Measurements from ENCODE around the gene IGLL1. TPM values are rescaled to one million over a fixed set of nuclear protein-coding genes. Genes with fewer than 3 reads are reported as not detected.

Gene IGLL1
- total and polyA plus RNA-seq, 3 experiments from 2014 or later, result not detected

- no peaks in the 10 kb centered on the region for H3K27me3 ChIP-seq (ENCODE audit: insufficient read depth, low read length, poor library complexity, severe bottlenecking)
- no peaks in the 10 kb centered on the region for H3K36me3 ChIP-seq (ENCODE audit: insufficient read depth, low read length)
- no peak for DNase-seq
- H3K9me3 ChIP-seq (ENCODE audit: low read length), result no peaks in the 10 kb centered on the region
- H3K27me3 Mint-ChIP-seq, result no peaks in the 10 kb centered on the region
- ChIA-PET POLR2A (no interaction called here), CTCF (no interaction called here)
- H3K4me1 ChIP-seq (ENCODE audit: insufficient read depth, low read length), result no peaks in the 10 kb centered on the region
- peaks cover 8 to 19% (median 10%) of the 10 kb centered on the region in 3 donors for H3K36me3 Mint-ChIP-seq
- no peak overlapping the region for H3K4me3 ChIP-seq (ENCODE audit: low read length)
- no peaks in the 10 kb centered on the region for H3K4me1 Mint-ChIP-seq
- H3K9me3 Mint-ChIP-seq, result no peaks in the 10 kb centered on the region
- H3K4me3 Mint-ChIP-seq, result no peak overlapping the region
- no peak overlapping the region for H3K27ac ChIP-seq (ENCODE audit: low read depth, low read length)
- H3K27ac Mint-ChIP-seq, result peak overlapping the region in 1 of 8 donors; percentile 27
These were observed 33.3 kb upstream of the IGLL1 start for GRCh38 chr22:23613193-23613972.

- no peak overlapping the region for H3K4me3 Mint-ChIP-seq
- Histone ChIP-seq H3K27me3 (ENCODE audit: insufficient read depth, low read length, poor library complexity, severe bottlenecking) (no peaks in the 10 kb centered on the region), H3K27ac (ENCODE audit: low read depth, low read length) (no peak overlapping the region), H3K4me1 (ENCODE audit: insufficient read depth, low read length) (no peaks in the 10 kb centered on the region), H3K4me3 (ENCODE audit: low read length) (no peak overlapping the region), H3K36me3 (ENCODE audit: insufficient read depth, low read length) (no peaks in the 10 kb centered on the region), H3K9me3 (ENCODE audit: low read length) (no peaks in the 10 kb centered on the region)
- H3K4me1 Mint-ChIP-seq, result no peaks in the 10 kb centered on the region
- H3K27ac Mint-ChIP-seq, result no peak overlapping the region
- peaks cover 3 to 16% (median 4%) of the 10 kb centered on the region in 3 donors for H3K36me3 Mint-ChIP-seq
- no peak for DNase-seq
- H3K9me3 Mint-ChIP-seq, result no peaks in the 10 kb centered on the region
- H3K27me3 Mint-ChIP-seq, result no peaks in the 10 kb centered on the region
- POLR2A ChIA-PET, result no interaction called here
- CTCF ChIA-PET, result no interaction called here
These were observed 30.1 kb upstream of the IGLL1 start for GRCh38 chr22:23609983-23610781.

DNA sequence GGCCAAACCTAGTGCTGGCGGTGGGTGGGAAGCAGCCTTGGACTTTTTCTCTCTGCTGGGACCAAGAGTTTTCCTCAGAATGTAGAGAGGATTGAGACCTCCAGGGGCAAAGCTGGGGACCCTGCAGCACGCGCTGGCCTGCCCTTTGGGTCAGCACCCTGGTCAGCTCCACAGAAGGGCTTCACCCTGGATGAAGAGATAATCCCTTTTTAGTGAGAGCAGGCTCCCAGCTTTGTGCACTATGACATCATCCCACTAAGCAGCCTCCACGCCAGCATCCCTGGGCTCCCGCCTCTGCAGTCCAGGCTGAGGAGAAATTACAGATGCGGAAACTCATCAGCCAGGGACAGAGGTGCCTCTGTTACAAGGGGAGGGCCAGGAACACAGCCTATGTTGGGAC is 28.5 kb upstream of the IGLL1 start:
- no peak for DNase-seq
- Histone ChIP-seq H3K27ac (ENCODE audit: low read depth, low read length) (no peak overlapping the region), H3K36me3 (ENCODE audit: insufficient read depth, low read length) (no peaks in the 10 kb centered on the region), H3K27me3 (ENCODE audit: insufficient read depth, low read length, poor library complexity, severe bottlenecking) (no peaks in the 10 kb centered on the region), H3K9me3 (ENCODE audit: low read length) (no peaks in the 10 kb centered on the region), H3K4me1 (ENCODE audit: insufficient read depth, low read length) (no peaks in the 10 kb centered on the region), H3K4me3 (ENCODE audit: low read length) (no peak overlapping the region)
- H3K4me1 Mint-ChIP-seq, result no peaks in the 10 kb centered on the region
- no peaks in the 10 kb centered on the region for H3K9me3 Mint-ChIP-seq
- H3K27ac Mint-ChIP-seq, result no peak overlapping the region
- ChIA-PET CTCF (interaction anchor here (1.2 kb wide), 1 partner anchor 17 kb away, joined by 4 read pairs; no protein-coding TSS in a partner anchor), POLR2A (no interaction called here)
- H3K4me3 Mint-ChIP-seq, result no peak overlapping the region
- peaks cover 0 to 3% of the 10 kb centered on the region in 2 donors for H3K27me3 Mint-ChIP-seq
- peaks cover 0 to 10% (median 4%) of the 10 kb centered on the region in 3 donors for H3K36me3 Mint-ChIP-seq

GRCh38 chr22:23606204-23607131 is 26.4 kb upstream of the IGLL1 start:
- POLR2A ChIA-PET, result no interaction called here
- H3K27me3 Mint-ChIP-seq, result peaks cover 0 to 3% of the 10 kb centered on the region in 2 donors

GRCh38 chr22:23604939-23605712 is 25.0 kb upstream of the IGLL1 start:
- Mint-ChIP-seq H3K4me1 (no peaks in the 10 kb centered on the region), H3K9me3 (no peaks in the 10 kb centered on the region), H3K4me3 (no peak overlapping the region), H3K36me3 (peaks cover 0 to 3% (median 0%) of the 10 kb centered on the region in 3 donors), H3K27ac (no peak overlapping the region), H3K27me3 (peaks cover 0 to 3% of the 10 kb centered on the region in 2 donors)
- Histone ChIP-seq H3K4me3 (ENCODE audit: low read length) (no peak overlapping the region), H3K4me1 (ENCODE audit: insufficient read depth, low read length) (no peaks in the 10 kb centered on the region), H3K27me3 (ENCODE audit: insufficient read depth, low read length, poor library complexity, severe bottlenecking) (no peaks in the 10 kb centered on the region), H3K27ac (ENCODE audit: low read depth, low read length) (no peak overlapping the region), H3K9me3 (ENCODE audit: low read length) (no peaks in the 10 kb centered on the region), H3K36me3 (ENCODE audit: insufficient read depth, low read length) (no peaks in the 10 kb centered on the region)
- no peak for DNase-seq
- CTCF ChIA-PET, result no interaction called here
- POLR2A ChIA-PET, result no interaction called here

More at GRCh38 chr22:23606204-23607131, 26.4 kb upstream of the IGLL1 start:
- H3K9me3 Mint-ChIP-seq, result no peaks in the 10 kb centered on the region
- Histone ChIP-seq H3K9me3 (ENCODE audit: low read length) (no peaks in the 10 kb centered on the region), H3K27ac (ENCODE audit: low read depth, low read length) (no peak overlapping the region), H3K4me1 (ENCODE audit: insufficient read depth, low read length) (no peaks in the 10 kb centered on the region), H3K36me3 (ENCODE audit: insufficient read depth, low read length) (no peaks in the 10 kb centered on the region), H3K4me3 (ENCODE audit: low read length) (no peak overlapping the region), H3K27me3 (ENCODE audit: insufficient read depth, low read length, poor library complexity, severe bottlenecking) (no peaks in the 10 kb centered on the region)
- peaks cover 0 to 6% (median 0%) of the 10 kb centered on the region in 3 donors for H3K36me3 Mint-ChIP-seq
- no peaks in the 10 kb centered on the region for H3K4me1 Mint-ChIP-seq
- DNase-seq, result no peak
- peak overlapping the region in 1 of 8 donors; percentile 64 for H3K27ac Mint-ChIP-seq
- no peak overlapping the region for H3K4me3 Mint-ChIP-seq
- CTCF ChIA-PET, result no interaction called here

GRCh38 chr22:23603266-23603665 is 23.2 kb upstream of the IGLL1 start:
- no peak for DNase-seq
- Histone ChIP-seq H3K27me3 (ENCODE audit: insufficient read depth, low read length, poor library complexity, severe bottlenecking) (no peaks in the 10 kb centered on the region), H3K4me1 (ENCODE audit: insufficient read depth, low read length) (no peaks in the 10 kb centered on the region), H3K4me3 (ENCODE audit: low read length) (no peak overlapping the region), H3K9me3 (ENCODE audit: low read length) (no peaks in the 10 kb centered on the region), H3K27ac (ENCODE audit: low read depth, low read length) (no peak overlapping the region), H3K36me3 (ENCODE audit: insufficient read depth, low read length) (no peaks in the 10 kb centered on the region)
- POLR2A ChIA-PET, result no interaction called here
- H3K9me3 Mint-ChIP-seq, result no peaks in the 10 kb centered on the region
- H3K4me1 Mint-ChIP-seq, result no peaks in the 10 kb centered on the region
- no peak overlapping the region for H3K4me3 Mint-ChIP-seq
- CTCF ChIA-PET, result no interaction called here
- no peaks in the 10 kb centered on the region for H3K36me3 Mint-ChIP-seq
- peaks cover 0 to 3% of the 10 kb centered on the region in 2 donors for H3K27me3 Mint-ChIP-seq
- H3K27ac Mint-ChIP-seq, result peak overlapping the region in 1 of 8 donors; percentile 37

- DNase-seq, result no peak
- no peaks in the 10 kb centered on the region for H3K4me1 Mint-ChIP-seq
- no peaks in the 10 kb centered on the region for H3K9me3 Mint-ChIP-seq
- no peak overlapping the region for H3K27ac Mint-ChIP-seq
- Histone ChIP-seq H3K27me3 (ENCODE audit: insufficient read depth, low read length, poor library complexity, severe bottlenecking) (no peaks in the 10 kb centered on the region), H3K4me3 (ENCODE audit: low read length) (no peak overlapping the region), H3K9me3 (ENCODE audit: low read length) (no peaks in the 10 kb centered on the region), H3K27ac (ENCODE audit: low read depth, low read length) (no peak overlapping the region), H3K4me1 (ENCODE audit: insufficient read depth, low read length) (no peaks in the 10 kb centered on the region), H3K36me3 (ENCODE audit: insufficient read depth, low read length) (no peaks in the 10 kb centered on the region)
- ChIA-PET POLR2A (no interaction called here), CTCF (no interaction called here)
- no peak overlapping the region for H3K4me3 Mint-ChIP-seq
- peaks cover 2 to 3% of the 10 kb centered on the region in 2 donors for H3K27me3 Mint-ChIP-seq
- no peaks in the 10 kb centered on the region for H3K36me3 Mint-ChIP-seq
These were observed 18.9 kb upstream of the IGLL1 start for GRCh38 chr22:23598805-23599518.

All from CD8-positive, alpha-beta memory T cell (primary cell).